ENCODE data around the gene CEP131. TPM values are rescaled to one million over a fixed set of nuclear protein-coding genes. Genes with fewer than 3 reads are reported as not detected.

CEP131 gene
- total and polyA plus RNA-seq, 2 of the 8 experiments (the other 6 are each of a cell fraction or from before 2014, with no cell fraction given) = 5.9 to 23.2 TPM

GRCh38 chr17:81210868-81211267 is 11.9 kb downstream of the CEP131 start:
- no peaks in the 10 kb centered on the region for H3K27me3 ChIP-seq (replicated peaks in 1 of 4; ENCODE audit: control insufficient read depth in 3 of 4, extremely low read depth in 1 of 4, insufficient read depth in 3 of 4, low read length in 3 of 4)
- POLR2A ChIA-PET (ENCODE audit: partially characterized antibody) = no interaction called here
- no peak for DNase-seq (ENCODE audit: low read depth in 1 of 2, low spot score in 2 of 2)

More at GRCh38 chr17:81210868-81211267, 11.9 kb downstream of the CEP131 start:
- Histone ChIP-seq H3K36me3 (ENCODE audit: control insufficient read depth in 2 of 4, insufficient read depth in 4 of 4, low read length in 3 of 4) (peaks cover 0 to 3% (median 0%) of the 10 kb centered on the region in 4 experiments; a peak in 2 of 8 replicates), H2BK15ac (ENCODE audit: low read length) (no peak overlapping the region), H4K91ac (replicated peaks; ENCODE audit: insufficient read length, low read length) (no peak overlapping the region), H4K8ac (ENCODE audit: extremely low read depth, insufficient read depth, low read length) (no peak overlapping the region), H3K4me2 (ENCODE audit: insufficient read depth in 1 of 2, low read depth in 2 of 2, low read length in 2 of 2) (no peak overlapping the region), H3K9ac (replicated peaks in 1 of 4; ENCODE audit: extremely low read depth in 1 of 4, low read depth in 3 of 4, low read length in 3 of 4) (no peak overlapping the region), H3K79me1 (ENCODE audit: low read depth, low read length) (peaks cover 5% of the 10 kb centered on the region; the same call in 1 of the 2 replicates), H3K18ac (ENCODE audit: extremely low read depth, low read length) (no peak overlapping the region), H2BK120ac (replicated peaks; ENCODE audit: low read depth, low read length) (no peak overlapping the region), H3K4me1 (replicated peaks in 1 of 4; ENCODE audit: control insufficient read depth in 3 of 4, insufficient read depth in 4 of 4, low read length in 3 of 4) (no peaks in the 10 kb centered on the region; a peak in 1 of 7 replicates), H3K79me2 (ENCODE audit: control insufficient read depth in 1 of 2, insufficient read depth in 2 of 2, low read length in 2 of 2) (no peaks in the 10 kb centered on the region; a peak in 2 of 4 replicates), H3K4me3 (ENCODE audit: extremely low read depth in 1 of 4, insufficient read depth in 2 of 4, low read depth in 3 of 4, low read length in 4 of 4) (no peak overlapping the region), H3K14ac (ENCODE audit: insufficient read length) (no peak overlapping the region), H2BK12ac (ENCODE audit: low read depth, low read length) (no peak overlapping the region), H3K9me3 (ENCODE audit: insufficient read depth in 2 of 2, low read depth in 1 of 2, low read length in 1 of 2) (no peaks in the 10 kb centered on the region), H3K23ac (ENCODE audit: insufficient read length) (no peak overlapping the region), H2BK20ac (ENCODE audit: low read length) (no peak overlapping the region), H3K4ac (replicated peaks; ENCODE audit: insufficient read length, low read depth, low read length) (no peak overlapping the region), H4K20me1 (replicated peaks in 1 of 2; ENCODE audit: control insufficient read depth in 1 of 2, insufficient read depth in 2 of 2, low read length in 2 of 2) (peaks cover 3 to 10% of the 10 kb centered on the region in 2 experiments), H3K56ac (replicated peaks; ENCODE audit: insufficient read length, low read depth, low read length) (no peak overlapping the region), H4K5ac (ENCODE audit: insufficient read length, low read depth, low read length) (no peak overlapping the region), H3K23me2 (ENCODE audit: low read depth, low read length) (peaks cover 3% of the 10 kb centered on the region; the same call in 1 of the 2 replicates), H2BK5ac (ENCODE audit: low read depth, low read length) (no peak overlapping the region), H2AK5ac (ENCODE audit: low read depth, low read length) (no peak overlapping the region), H2AFZ (ENCODE audit: low read length) (no peak overlapping the region), H3K27ac (ENCODE audit: low read depth, low read length) (no peak overlapping the region)
- no peak for FAIRE-seq
- CTCF ChIA-PET (ENCODE audit: partially characterized antibody) = interaction anchor here (0.7 to 2.9 kb wide), 9 partner anchors 11 to 327 kb away, joined by 3 to 16 read pairs (median 3); no protein-coding TSS in a partner anchor
- 83% methylated on average over 14 of the region's 14 CpGs; no CpG with 5 or more reads in 1 of the 2 experiments for WGBS, 2 experiments (ENCODE audit: extremely low coverage in 1 of 2, insufficient coverage in 1 of 2, insufficient read length in 1 of 2, insufficient replicate concordance in 2 of 2, low coverage in 1 of 2, low lambda C conversion rate in 2 of 2, missing lambda C conversion rate in 1 of 2)
- TF ChIP-seq EGR1 (IDR thresholded peaks at IDR 0.05; ENCODE audit: borderline replicate concordance, low read depth, low read length) (peak; percentile 49; the same call in 1 of the 2 replicates), E2F6 (IDR thresholded peaks at IDR 0.05) (no peak), RAD21 (IDR thresholded peaks at IDR 0.05 in 1 of 2, conservative IDR thresholded peaks at IDR 0.05 in 1 of 2; ENCODE audit: low read depth in 2 of 2, low read length in 2 of 2) (peak; percentile 15 to 18; a peak in 2 of 4 replicates), RXRA (IDR thresholded peaks at IDR 0.05; ENCODE audit: insufficient read depth, low read depth, low read length) (no peak), JUND (IDR thresholded peaks at IDR 0.05; ENCODE audit: low read length) (no peak), NANOG (IDR thresholded peaks at IDR 0.05; ENCODE audit: insufficient read depth, low read depth, low read length, poor library complexity, severe bottlenecking) (no peak)
- TF ChIP-seq, protein P1, sequence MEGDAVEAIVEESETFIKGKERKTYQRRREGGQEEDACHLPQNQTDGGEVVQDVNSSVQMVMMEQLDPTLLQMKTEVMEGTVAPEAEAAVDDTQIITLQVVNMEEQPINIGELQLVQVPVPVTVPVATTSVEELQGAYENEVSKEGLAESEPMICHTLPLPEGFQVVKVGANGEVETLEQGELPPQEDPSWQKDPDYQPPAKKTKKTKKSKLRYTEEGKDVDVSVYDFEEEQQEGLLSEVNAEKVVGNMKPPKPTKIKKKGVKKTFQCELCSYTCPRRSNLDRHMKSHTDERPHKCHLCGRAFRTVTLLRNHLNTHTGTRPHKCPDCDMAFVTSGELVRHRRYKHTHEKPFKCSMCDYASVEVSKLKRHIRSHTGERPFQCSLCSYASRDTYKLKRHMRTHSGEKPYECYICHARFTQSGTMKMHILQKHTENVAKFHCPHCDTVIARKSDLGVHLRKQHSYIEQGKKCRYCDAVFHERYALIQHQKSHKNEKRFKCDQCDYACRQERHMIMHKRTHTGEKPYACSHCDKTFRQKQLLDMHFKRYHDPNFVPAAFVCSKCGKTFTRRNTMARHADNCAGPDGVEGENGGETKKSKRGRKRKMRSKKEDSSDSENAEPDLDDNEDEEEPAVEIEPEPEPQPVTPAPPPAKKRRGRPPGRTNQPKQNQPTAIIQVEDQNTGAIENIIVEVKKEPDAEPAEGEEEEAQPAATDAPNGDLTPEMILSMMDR (IDR thresholded peaks at IDR 0.05; ENCODE audit: control extremely low read depth in 1 of 3, insufficient read depth in 1 of 3, low read depth in 1 of 3, low read length in 3 of 3) = peak in 2 of 3 experiments; percentile 22 to 24; a peak in 3 of 4 replicates

Data from H1 (cell line).